Endodermal cell (in vitro differentiated cells): ENCODE results near the gene ATP6V1C2. TPM values are rescaled to one million over a fixed set of nuclear protein-coding genes. Genes with fewer than 3 reads are reported as not detected.

Source experiments
- DNase-seq: peaks from one replicate; pipeline ENCODE4 v3.0.0-alpha.2; 2017
- H3K27ac ChIP-seq: 2 replicates; pipeline ENCODE4 v1.5.1; 2013; ENCODE audit warnings: mild to moderate bottlenecking, low read depth, low read length, moderate library complexity
- H3K27me3 ChIP-seq: 2 replicates; pipeline ENCODE4 v1.6.1; 2013; ENCODE audit warnings: mild to moderate bottlenecking, low read length, moderate library complexity; ENCODE audit not compliant: insufficient read depth, control insufficient read depth, poor library complexity, severe bottlenecking
- H3K36me3 ChIP-seq: 2 replicates; pipeline ENCODE4 v1.7.0; 2013; ENCODE audit warnings: mild to moderate bottlenecking, low read length, moderate library complexity; ENCODE audit not compliant: control insufficient read depth, insufficient read depth
- H3K4me1 ChIP-seq: one replicate; pipeline ENCODE4 v1.7.0; 2013; ENCODE audit warnings: low read length; ENCODE audit not compliant: control insufficient read depth, insufficient read depth
- H3K4me3 ChIP-seq: 2 replicates; pipeline ENCODE4 v1.5.1; 2013; ENCODE audit warnings: mild to moderate bottlenecking, low read length, moderate library complexity
- H3K9ac ChIP-seq: 2 replicates; pipeline ENCODE4 v1.6.1; 2013; ENCODE audit warnings: mild to moderate bottlenecking, low read length, moderate library complexity; ENCODE audit not compliant: poor library complexity, severe bottlenecking; ENCODE audit errors: extremely low read depth
- H3K9me3 ChIP-seq: 2 replicates; pipeline ENCODE4 v1.6.1; 2013; ENCODE audit warnings: mild to moderate bottlenecking, low read length, moderate library complexity; ENCODE audit not compliant: control insufficient read depth
- H3K27ac Mint-ChIP-seq: 2 replicates; pipeline ENCODE4 v1.8.0; 2020; ENCODE audit warnings: mixed read lengths
- H3K27me3 Mint-ChIP-seq: 2 replicates; pipeline ENCODE4 v1.8.0; 2021; ENCODE audit warnings: mild to moderate bottlenecking, mixed read lengths; ENCODE audit not compliant: insufficient read depth
- H3K36me3 Mint-ChIP-seq: 2 replicates; pipeline ENCODE4 v1.8.0; 2020; ENCODE audit warnings: low read depth, mixed read lengths
- H3K4me1 Mint-ChIP-seq: 2 replicates; pipeline ENCODE4 v1.8.0; 2020; ENCODE audit warnings: mixed read lengths
- H3K4me3 Mint-ChIP-seq: 2 replicates; pipeline ENCODE4 v1.8.0; 2020; ENCODE audit warnings: mild to moderate bottlenecking, moderate library complexity, mixed read lengths
- H3K9me3 Mint-ChIP-seq: 2 replicates; pipeline ENCODE4 v1.8.0; 2020; ENCODE audit warnings: mild to moderate bottlenecking, mixed read lengths
- WGBS, 2 experiments: methylation state at CpG; one replicate each; pipeline versions ENCODE4 v1.1.5 to v1.1.7; 2013; ENCODE audit warnings: missing lambda C conversion rate in 2 of 2, mixed read lengths in 1 of 2; ENCODE audit not compliant: insufficient coverage in 1 of 2, insufficient read length in 1 of 2; 5-methylcytosine and 5-hydroxymethylcytosine counted together
- total RNA-seq, 2 donors: library from RNA; stranded (reverse); fragmentation: NEBNext Ultra II Directional in 1 of 2; extraction: Animal tissue kit (Norgen Biotek cat#: 25700) in 1 of 2; gene quantifications; 2 replicates in 1 of 2; 3 replicates in 1 of 2; pipeline ENCODE4 v1.2.1, GENCODE V29; 2021
- TF ChIP-seq, protein P1 (sequence below): fragments of 200-600 bp; sonication (generic); conservative IDR thresholded peaks from 2 replicates; pipeline ENCODE4 v1.5.0; 2021; ENCODE audit warnings: antibody characterized with exemption, mild to moderate bottlenecking

Gene ATP6V1C2
- total RNA-seq, 2 donors from 2014 or later, result 0.26 to 0.73 TPM

DNA sequence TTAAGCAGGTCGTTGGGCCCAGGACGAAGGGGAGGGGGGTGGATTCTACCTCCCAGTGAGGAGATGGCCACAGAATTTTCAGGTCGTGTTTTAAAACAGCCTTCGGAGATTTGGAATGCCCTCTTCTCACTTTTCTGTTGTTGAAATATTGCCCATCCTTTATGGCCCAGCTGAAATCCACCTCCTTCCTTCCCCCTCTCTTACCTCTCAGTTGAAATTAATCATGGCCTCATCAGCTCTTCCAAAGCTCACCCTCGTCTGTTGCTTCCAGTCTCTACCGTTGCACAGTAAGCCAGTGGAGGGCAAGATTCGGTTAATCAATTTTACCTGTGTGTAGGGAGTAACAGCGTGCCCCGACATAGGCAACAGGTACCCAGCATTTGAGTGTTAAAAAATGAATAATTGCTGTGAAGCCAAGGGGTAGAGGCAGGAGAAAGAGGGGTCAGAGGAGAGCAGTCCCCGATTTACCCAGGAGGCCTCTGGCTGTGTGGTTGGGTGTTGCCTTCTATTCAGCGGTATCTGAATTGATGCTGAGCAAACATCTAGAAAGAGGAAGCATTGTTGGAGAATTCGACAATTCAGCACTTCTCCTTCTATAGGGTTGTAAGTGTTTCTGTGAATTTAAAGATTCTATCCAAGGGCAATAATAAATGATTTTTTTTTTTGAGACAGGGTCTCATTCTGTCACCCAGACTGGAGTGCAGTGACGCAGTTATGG, 99.7 kb downstream of the ATP6V1C2 start:
- H3K9me3 Mint-ChIP-seq, result no peaks in the 10 kb centered on the region
- no peak for DNase-seq
- no peaks in the 10 kb centered on the region for H3K4me1 ChIP-seq
- H3K9ac ChIP-seq, result no peak overlapping the region
- WGBS, 2 experiments, result 88 to 93% methylated on average over 7 to 13 of the region's 13 CpGs
- no peak overlapping the region for H3K27ac Mint-ChIP-seq
- no peak overlapping the region for H3K4me3 ChIP-seq
- H3K9me3 ChIP-seq, result no peaks in the 10 kb centered on the region
- no peaks in the 10 kb centered on the region for H3K36me3 ChIP-seq
- no peak overlapping the region for H3K27ac ChIP-seq
- H3K4me3 Mint-ChIP-seq, result no peak overlapping the region
- H3K4me1 Mint-ChIP-seq, result peaks cover 5% of the 10 kb centered on the region
- H3K27me3 ChIP-seq, result no peaks in the 10 kb centered on the region
- peaks cover 14% of the 10 kb centered on the region for H3K27me3 Mint-ChIP-seq
- H3K36me3 Mint-ChIP-seq, result no peaks in the 10 kb centered on the region
- TF ChIP-seq, protein P1, sequence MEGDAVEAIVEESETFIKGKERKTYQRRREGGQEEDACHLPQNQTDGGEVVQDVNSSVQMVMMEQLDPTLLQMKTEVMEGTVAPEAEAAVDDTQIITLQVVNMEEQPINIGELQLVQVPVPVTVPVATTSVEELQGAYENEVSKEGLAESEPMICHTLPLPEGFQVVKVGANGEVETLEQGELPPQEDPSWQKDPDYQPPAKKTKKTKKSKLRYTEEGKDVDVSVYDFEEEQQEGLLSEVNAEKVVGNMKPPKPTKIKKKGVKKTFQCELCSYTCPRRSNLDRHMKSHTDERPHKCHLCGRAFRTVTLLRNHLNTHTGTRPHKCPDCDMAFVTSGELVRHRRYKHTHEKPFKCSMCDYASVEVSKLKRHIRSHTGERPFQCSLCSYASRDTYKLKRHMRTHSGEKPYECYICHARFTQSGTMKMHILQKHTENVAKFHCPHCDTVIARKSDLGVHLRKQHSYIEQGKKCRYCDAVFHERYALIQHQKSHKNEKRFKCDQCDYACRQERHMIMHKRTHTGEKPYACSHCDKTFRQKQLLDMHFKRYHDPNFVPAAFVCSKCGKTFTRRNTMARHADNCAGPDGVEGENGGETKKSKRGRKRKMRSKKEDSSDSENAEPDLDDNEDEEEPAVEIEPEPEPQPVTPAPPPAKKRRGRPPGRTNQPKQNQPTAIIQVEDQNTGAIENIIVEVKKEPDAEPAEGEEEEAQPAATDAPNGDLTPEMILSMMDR, result no peak

GRCh38 chr2:10824191-10824590, 102.8 kb downstream of the ATP6V1C2 start:
- TF ChIP-seq, protein P1, result no peak

GRCh38 chr2:10826026-10826425, 104.6 kb downstream of the ATP6V1C2 start:
- peaks cover 4% of the 10 kb centered on the region for H3K4me1 Mint-ChIP-seq
- H3K27ac ChIP-seq, result no peak overlapping the region
- DNase-seq, result no peak
- TF ChIP-seq, protein P1, result no peak
- H3K27me3 Mint-ChIP-seq, result peaks cover 18% of the 10 kb centered on the region
- WGBS, 2 experiments, result 95 to 98% methylated on average over 5 to 8 of the region's 8 CpGs
- H3K36me3 Mint-ChIP-seq, result no peaks in the 10 kb centered on the region
- no peaks in the 10 kb centered on the region for H3K9me3 Mint-ChIP-seq
- H3K4me3 ChIP-seq, result no peak overlapping the region
- H3K4me3 Mint-ChIP-seq, result no peak overlapping the region
- H3K36me3 ChIP-seq, result no peaks in the 10 kb centered on the region
- no peak overlapping the region for H3K9ac ChIP-seq
- no peaks in the 10 kb centered on the region for H3K27me3 ChIP-seq
- H3K9me3 ChIP-seq, result no peaks in the 10 kb centered on the region
- no peak overlapping the region for H3K27ac Mint-ChIP-seq
- no peaks in the 10 kb centered on the region for H3K4me1 ChIP-seq

More at GRCh38 chr2:10824191-10824590, 102.8 kb downstream of the ATP6V1C2 start:
- Mint-ChIP-seq H3K27me3 (peaks cover 17% of the 10 kb centered on the region), H3K36me3 (no peaks in the 10 kb centered on the region), H3K27ac (no peak overlapping the region), H3K4me3 (no peak overlapping the region), H3K9me3 (no peaks in the 10 kb centered on the region), H3K4me1 (peaks cover 3% of the 10 kb centered on the region)
- Histone ChIP-seq H3K36me3 (no peaks in the 10 kb centered on the region), H3K9ac (no peak overlapping the region), H3K4me1 (no peaks in the 10 kb centered on the region), H3K4me3 (no peak overlapping the region), H3K27me3 (no peaks in the 10 kb centered on the region), H3K9me3 (no peaks in the 10 kb centered on the region), H3K27ac (no peak overlapping the region)
- no peak for DNase-seq
- 90% methylated on average over 4 of the region's 4 CpGs for WGBS, 2 experiments
